CD4-positive, alpha-beta memory T cell (primary cell): Measurements from ENCODE around the gene ADPRHL1. TPM values are rescaled to one million over a fixed set of nuclear protein-coding genes. Genes with fewer than 3 reads are reported as not detected.
"Not testable (repeated sequence)": the region's sequence is repeated elsewhere in the genome, so short reads cannot be mapped to it uniquely, and the experiment has no call there.

Experiments
- CTCF ChIA-PET: fragments of 350-600 bp; sonication (Branson Sonifier 250); formaldehyde crosslinking; loops from one replicate; lab custom pipeline; 2021; ENCODE audit warnings: inconsistent platforms; ENCODE audit not compliant: partially characterized antibody; lab: Charles Lee
- POLR2A ChIA-PET: fragments of 350-600 bp; sonication (Branson Sonifier 250); formaldehyde crosslinking; loops from one replicate; lab custom pipeline; 2021; ENCODE audit not compliant: partially characterized antibody; lab: Charles Lee
- DNase-seq, 5 donors: peaks; one replicate each; pipeline versions ENCODE4 v3.0.0 to v3.0.0-alpha.2; 2020 to 2022; ENCODE audit warnings: mixed read lengths in 1 of 5
- H3K27ac ChIP-seq: one replicate; pipeline ENCODE4 v1.7.0; 2013; ENCODE audit warnings: low read depth, low read length
- H3K27me3 ChIP-seq: 2 replicates; pipeline ENCODE4 v1.7.0; 2013; ENCODE audit warnings: mild to moderate bottlenecking, low read length, moderate library complexity; ENCODE audit not compliant: insufficient read depth
- H3K36me3 ChIP-seq: 2 replicates; pipeline ENCODE4 v1.7.0; 2013; ENCODE audit warnings: mild to moderate bottlenecking, low read length, moderate library complexity; ENCODE audit not compliant: insufficient read depth
- H3K4me1 ChIP-seq: 2 replicates; pipeline ENCODE4 v1.7.0; 2013; ENCODE audit warnings: mild to moderate bottlenecking, low read length, moderate library complexity; ENCODE audit not compliant: insufficient read depth
- H3K4me3 ChIP-seq, 2 donors: one replicate each; pipeline ENCODE4 v1.7.0; 2013; ENCODE audit warnings: low read length in 2 of 2, mild to moderate bottlenecking in 1 of 2
- H3K9me3 ChIP-seq, 2 donors: one replicate each; pipeline ENCODE4 v1.7.0; 2013; ENCODE audit warnings: low read length in 2 of 2, control low read depth in 1 of 2; ENCODE audit not compliant: control insufficient read depth in 1 of 2
- H3K27ac Mint-ChIP-seq, 7 donors: one replicate each; pipeline ENCODE4 v1.8.0; 2020 to 2021; ENCODE audit warnings: mixed read lengths in 7 of 7, mild to moderate bottlenecking in 6 of 7, inconsistent platforms in 3 of 7, moderate library complexity in 3 of 7
- H3K27me3 Mint-ChIP-seq, 2 donors: one replicate each; pipeline ENCODE4 v1.8.0; 2020 to 2021; ENCODE audit warnings: mixed read lengths in 2 of 2
- H3K36me3 Mint-ChIP-seq, 2 donors: one replicate each; pipeline ENCODE4 v1.8.0; 2020 to 2021; ENCODE audit warnings: mixed read lengths in 2 of 2, inconsistent platforms in 1 of 2, mild to moderate bottlenecking in 1 of 2
- H3K4me1 Mint-ChIP-seq, 4 donors: one replicate each; pipeline ENCODE4 v1.8.0; 2020 to 2021; ENCODE audit warnings: mixed read lengths in 4 of 4, mild to moderate bottlenecking in 1 of 4
- H3K4me3 Mint-ChIP-seq, 8 donors: one replicate each; pipeline ENCODE4 v1.8.0; 2020 to 2021; ENCODE audit warnings: mixed read lengths in 8 of 8, mild to moderate bottlenecking in 7 of 8, moderate library complexity in 6 of 8, inconsistent platforms in 3 of 8
- H3K9me3 Mint-ChIP-seq, 8 donors: one replicate each; pipeline ENCODE4 v1.8.0; 2020 to 2021; ENCODE audit warnings: mixed read lengths in 8 of 8, mild to moderate bottlenecking in 5 of 8, inconsistent platforms in 3 of 8, moderate library complexity in 1 of 8
- intact Hi-C: fragments of 100-400 bp; cut with micrococcal nuclease; formaldehyde crosslinking; loops from one replicate; pipeline ENCODE4 v1.15.1; 2023
- polyA plus RNA-seq, 2 donors: library from polyadenylated mRNA; unstranded; fragments of 300-500 nt; fragmentation: Illumina TruSeq; gene quantifications; one replicate each; pipeline ENCODE4 v1.2.3, GENCODE V29; 2021
- total RNA-seq, 2 experiments: library from RNA; stranded (reverse); gene quantifications; one replicate each; pipeline ENCODE4 v1.2.3, GENCODE V29; 2021

Gene ADPRHL1
- total and polyA plus RNA-seq, 4 experiments from 2014 or later = 0.09 to 1.5 (median 1.3) TPM; not detected in 1

GRCh38 chr13:113443991-113444390 lies 9.3 kb downstream of the ADPRHL1 start:
- no peak overlapping the region for H3K4me3 Mint-ChIP-seq
- Histone ChIP-seq H3K4me3 (no peak overlapping the region), H3K36me3 (no peaks in the 10 kb centered on the region), H3K4me1 (no peaks in the 10 kb centered on the region), H3K27me3 (no peaks in the 10 kb centered on the region), H3K9me3 (no peaks in the 10 kb centered on the region), H3K27ac (no peak overlapping the region)
- no peak overlapping the region for H3K27ac Mint-ChIP-seq
- intact Hi-C loops = no loop called here
- POLR2A ChIA-PET = no interaction called here
- no peaks in the 10 kb centered on the region for H3K27me3 Mint-ChIP-seq
- peaks cover 0 to 10% (median 3%) of the 10 kb centered on the region in 8 donors for H3K9me3 Mint-ChIP-seq
- peaks cover 3 to 6% of the 10 kb centered on the region in 2 donors for H3K36me3 Mint-ChIP-seq
- CTCF ChIA-PET = no interaction called here
- DNase-seq = no peak
- peaks cover 0 to 2% (median 0%) of the 10 kb centered on the region in 4 donors for H3K4me1 Mint-ChIP-seq

- Mint-ChIP-seq H3K9me3 (peaks cover 0 to 10% (median 3%) of the 10 kb centered on the region in 8 donors), H3K27me3 (no peaks in the 10 kb centered on the region), H3K27ac (no peak overlapping the region), H3K4me1 (peaks cover 0 to 2% (median 0%) of the 10 kb centered on the region in 4 donors), H3K36me3 (peaks cover 3 to 6% of the 10 kb centered on the region in 2 donors), H3K4me3 (no peak overlapping the region)
- Histone ChIP-seq H3K27me3 (no peaks in the 10 kb centered on the region), H3K4me3 (no peak overlapping the region), H3K27ac (no peak overlapping the region), H3K4me1 (no peaks in the 10 kb centered on the region), H3K9me3 (no peaks in the 10 kb centered on the region), H3K36me3 (no peaks in the 10 kb centered on the region)
- ChIA-PET POLR2A (no interaction called here), CTCF (no interaction called here)
- DNase-seq = no peak
- intact Hi-C loops = no loop called here
Measured at GRCh38 chr13:113442985-113443362, 10.3 kb downstream of the ADPRHL1 start.

- no peaks in the 10 kb centered on the region for H3K36me3 ChIP-seq
- intact Hi-C loops = no loop called here
- H3K4me3 Mint-ChIP-seq = no peak overlapping the region
- peaks cover 0 to 10% (median 3%) of the 10 kb centered on the region in 8 donors for H3K9me3 Mint-ChIP-seq
- POLR2A ChIA-PET = no interaction called here
- H3K4me1 ChIP-seq = no peaks in the 10 kb centered on the region
- peaks cover 3 to 6% of the 10 kb centered on the region in 2 donors for H3K36me3 Mint-ChIP-seq
- H3K4me3 ChIP-seq = no peak overlapping the region
- DNase-seq = no peak
- H3K27ac Mint-ChIP-seq = peak overlapping the region in 1 of 7 donors; percentile 66
- no peaks in the 10 kb centered on the region for H3K27me3 Mint-ChIP-seq
- H3K4me1 Mint-ChIP-seq = peaks cover 0 to 2% (median 0%) of the 10 kb centered on the region in 4 donors
- no peaks in the 10 kb centered on the region for H3K27me3 ChIP-seq
- CTCF ChIA-PET = no interaction called here
- H3K27ac ChIP-seq = no peak overlapping the region
- no peaks in the 10 kb centered on the region for H3K9me3 ChIP-seq
Measured at GRCh38 chr13:113442354-113442984, 10.8 kb downstream of the ADPRHL1 start.

GRCh38 chr13:113441661-113442060 lies 11.6 kb downstream of the ADPRHL1 start:
- intact Hi-C loops = no loop called here
- Mint-ChIP-seq H3K27ac (no peak overlapping the region), H3K9me3 (peaks cover 0 to 10% (median 3%) of the 10 kb centered on the region in 8 donors), H3K27me3 (no peaks in the 10 kb centered on the region), H3K36me3 (peaks cover 3 to 6% of the 10 kb centered on the region in 2 donors), H3K4me1 (peaks cover 0 to 2% (median 0%) of the 10 kb centered on the region in 4 donors), H3K4me3 (no peak overlapping the region)
- Histone ChIP-seq H3K27me3 (no peaks in the 10 kb centered on the region), H3K36me3 (no peaks in the 10 kb centered on the region), H3K4me1 (no peaks in the 10 kb centered on the region), H3K27ac (no peak overlapping the region), H3K4me3 (no peak overlapping the region), H3K9me3 (no peaks in the 10 kb centered on the region)
- ChIA-PET POLR2A (no interaction called here), CTCF (no interaction called here)
- DNase-seq = no peak

DNA sequence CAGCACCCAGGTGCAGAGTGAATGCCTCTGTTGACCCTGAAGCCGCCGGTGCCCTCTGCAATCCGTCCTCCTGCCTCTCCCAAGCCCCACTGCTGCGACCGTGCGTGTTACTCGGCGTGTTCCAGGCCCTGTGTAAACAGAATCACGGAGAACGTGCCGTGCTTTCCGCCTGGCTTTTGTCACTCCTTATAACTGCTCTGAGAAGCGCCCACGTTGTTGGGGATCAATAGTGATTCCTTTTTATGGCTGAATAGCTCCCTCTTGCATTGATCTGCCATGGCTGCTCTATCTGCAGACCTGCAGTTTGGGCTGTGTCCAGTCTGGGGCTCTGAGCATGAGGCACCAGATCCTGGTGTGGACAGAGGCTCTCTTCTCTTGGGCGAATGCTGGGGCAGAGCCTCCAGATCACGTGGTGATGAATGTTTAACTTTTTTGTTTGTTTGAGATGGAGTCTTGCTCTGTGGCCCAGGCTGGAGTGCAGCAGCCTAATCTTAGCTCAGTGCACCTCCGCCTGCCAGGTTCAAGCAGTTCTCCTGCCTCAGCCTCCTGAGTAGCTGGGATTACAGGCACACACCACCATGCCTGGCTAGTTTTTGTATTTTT lies 15.8 kb downstream of the ADPRHL1 start:
- H3K4me3 ChIP-seq = no peak overlapping the region
- peaks cover 0 to 2% (median 0%) of the 10 kb centered on the region in 4 donors for H3K4me1 Mint-ChIP-seq
- no peaks in the 10 kb centered on the region for H3K4me1 ChIP-seq
- H3K9me3 ChIP-seq = no peaks in the 10 kb centered on the region
- H3K27me3 ChIP-seq = no peaks in the 10 kb centered on the region
- H3K27ac ChIP-seq = no peak overlapping the region
- CTCF ChIA-PET = no interaction called here
- POLR2A ChIA-PET = no interaction called here
- H3K4me3 Mint-ChIP-seq = no peak overlapping the region
- H3K27ac Mint-ChIP-seq = peak overlapping the region in 1 of 7 donors; percentile 74
- intact Hi-C loops = no loop called here
- peaks cover 0 to 10% (median 3%) of the 10 kb centered on the region in 8 donors for H3K9me3 Mint-ChIP-seq
- no peak for DNase-seq
- peaks cover 2 to 3% of the 10 kb centered on the region in 2 donors for H3K36me3 Mint-ChIP-seq
- no peaks in the 10 kb centered on the region for H3K27me3 Mint-ChIP-seq
- no peaks in the 10 kb centered on the region for H3K36me3 ChIP-seq

DNA sequence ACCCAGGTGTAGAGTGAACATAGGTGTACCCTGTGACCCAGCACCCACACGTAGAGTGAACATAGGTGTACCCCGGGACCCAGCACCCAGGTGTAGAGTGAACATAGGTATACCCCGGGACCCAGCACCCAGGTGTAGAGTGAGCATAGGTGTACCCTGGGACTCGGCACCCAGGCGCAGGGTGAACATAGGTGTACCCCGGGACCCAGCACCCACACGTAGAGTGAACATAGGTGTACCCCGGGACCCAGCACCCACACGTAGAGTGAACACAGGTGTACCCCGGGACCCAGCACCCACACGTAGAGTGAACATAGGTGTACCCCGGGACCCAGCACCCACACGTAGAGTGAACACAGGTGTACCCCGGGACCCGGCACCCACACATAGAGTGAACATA lies 16.4 kb downstream of the ADPRHL1 start:
- H3K9me3 ChIP-seq, CTCF ChIA-PET: not testable (repeated sequence)

DNA sequence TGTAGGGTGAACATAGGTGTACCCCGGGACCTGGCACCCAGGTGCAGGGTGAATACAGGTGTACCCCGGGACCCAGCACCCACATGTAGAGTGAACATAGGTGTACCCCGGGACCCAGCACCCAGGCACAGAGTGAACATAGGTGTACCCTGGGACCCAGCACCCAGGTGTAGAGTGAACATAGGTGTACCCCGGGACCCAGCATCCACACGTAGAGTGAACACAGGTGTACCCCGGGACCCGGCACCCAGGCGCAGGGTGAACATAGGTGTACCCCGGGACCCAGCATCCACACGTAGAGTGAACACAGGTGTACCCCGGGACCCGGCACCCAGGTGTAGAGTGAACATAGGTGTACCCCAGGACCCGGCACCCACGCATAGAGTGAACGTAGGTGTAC lies 17.4 kb downstream of the ADPRHL1 start:
- H3K27me3 Mint-ChIP-seq, H3K36me3 ChIP-seq, H3K27ac Mint-ChIP-seq, H3K9me3 ChIP-seq, H3K4me1 ChIP-seq, H3K4me1 Mint-ChIP-seq, H3K36me3 Mint-ChIP-seq, DNase-seq, intact Hi-C loops, H3K4me3 ChIP-seq, H3K9me3 Mint-ChIP-seq, POLR2A ChIA-PET, CTCF ChIA-PET, H3K4me3 Mint-ChIP-seq, H3K27ac ChIP-seq, H3K27me3 ChIP-seq: not testable (repeated sequence)

More for the DNA sequence above, 16.4 kb downstream of the ADPRHL1 start:
- POLR2A ChIA-PET, H3K9me3 Mint-ChIP-seq, H3K4me1 ChIP-seq, H3K27ac ChIP-seq, DNase-seq, H3K4me3 ChIP-seq, H3K27me3 ChIP-seq, H3K4me1 Mint-ChIP-seq, H3K4me3 Mint-ChIP-seq, H3K36me3 ChIP-seq, H3K27ac Mint-ChIP-seq, H3K36me3 Mint-ChIP-seq, H3K27me3 Mint-ChIP-seq, intact Hi-C loops: not testable (repeated sequence)
